ENCODE data around the gene CAMK1D. TPM values are rescaled to one million over a fixed set of nuclear protein-coding genes. Genes with fewer than 3 reads are reported as not detected.

The CAMK1D gene
- total RNA-seq, 1 donor from 2014 or later, result 12.8 TPM

- TF ChIP-seq POLR2A (IDR thresholded peaks at IDR 0.05) (no peak), POLR2AphosphoS5 (IDR thresholded peaks at IDR 0.05; ENCODE audit: insufficient read depth in 1 of 2, low read depth in 1 of 2) (no peak), CTCF (IDR thresholded peaks at IDR 0.05) (no peak)
- Histone ChIP-seq H3K27me3 (no peaks in the 10 kb centered on the region), H3K27ac (no peak overlapping the region), H3K36me3 (no peaks in the 10 kb centered on the region), H3K4me1 (peaks cover 10% of the 10 kb centered on the region), H3K9me3 (no peaks in the 10 kb centered on the region), H3K4me3 (no peak overlapping the region)
- intact Hi-C loops (cut with DNase I), result no loop called here
- no peak for DNase-seq (ENCODE audit: extremely low spot score in 2 of 2)
Measured at GRCh38 chr10:12382157-12382548, 32.8 kb downstream of the CAMK1D start.

- Histone ChIP-seq H3K27me3 (no peaks in the 10 kb centered on the region), H3K36me3 (no peaks in the 10 kb centered on the region), H3K4me3 (no peak overlapping the region), H3K9me3 (no peaks in the 10 kb centered on the region), H3K4me1 (peaks cover 10% of the 10 kb centered on the region), H3K27ac (no peak overlapping the region)
- intact Hi-C loops (cut with DNase I), result no loop called here
- TF ChIP-seq POLR2A (IDR thresholded peaks at IDR 0.05), result no peak
- no peak for TF ChIP-seq CTCF (IDR thresholded peaks at IDR 0.05)
- no peak for TF ChIP-seq POLR2AphosphoS5 (IDR thresholded peaks at IDR 0.05; ENCODE audit: insufficient read depth in 1 of 2, low read depth in 1 of 2)
- DNase-seq (ENCODE audit: extremely low spot score in 2 of 2), result no peak
Measured at GRCh38 chr10:12382956-12383531, 33.7 kb downstream of the CAMK1D start.

- H3K27ac ChIP-seq, result no peak overlapping the region
- TF ChIP-seq CTCF (IDR thresholded peaks at IDR 0.05) (no peak), POLR2A (IDR thresholded peaks at IDR 0.05) (no peak), POLR2AphosphoS5 (IDR thresholded peaks at IDR 0.05; ENCODE audit: insufficient read depth in 1 of 2, low read depth in 1 of 2) (no peak)
- intact Hi-C loops (cut with DNase I), result no loop called here
- no peaks in the 10 kb centered on the region for H3K9me3 ChIP-seq
- no peaks in the 10 kb centered on the region for H3K36me3 ChIP-seq
- DNase-seq (ENCODE audit: extremely low spot score in 2 of 2), result no peak
- H3K4me3 ChIP-seq, result no peak overlapping the region
- H3K27me3 ChIP-seq, result no peaks in the 10 kb centered on the region
- H3K4me1 ChIP-seq, result peaks cover 18% of the 10 kb centered on the region
Measured at GRCh38 chr10:12384906-12385305, 35.6 kb downstream of the CAMK1D start.

- H3K27me3 ChIP-seq, result no peaks in the 10 kb centered on the region
- intact Hi-C loops (cut with DNase I), result no loop called here
- H3K27ac ChIP-seq, result no peak overlapping the region
- TF ChIP-seq POLR2AphosphoS5 (IDR thresholded peaks at IDR 0.05; ENCODE audit: insufficient read depth in 1 of 2, low read depth in 1 of 2) (no peak), POLR2A (IDR thresholded peaks at IDR 0.05) (no peak), CTCF (IDR thresholded peaks at IDR 0.05) (no peak)
- no peak overlapping the region for H3K4me3 ChIP-seq
- DNase-seq (ENCODE audit: extremely low spot score in 2 of 2), result no peak
- H3K9me3 ChIP-seq, result no peaks in the 10 kb centered on the region
- no peaks in the 10 kb centered on the region for H3K36me3 ChIP-seq
- H3K4me1 ChIP-seq, result peaks cover 36% of the 10 kb centered on the region
Measured at GRCh38 chr10:12387561-12388210, 38.3 kb downstream of the CAMK1D start.

- Histone ChIP-seq H3K27me3 (no peaks in the 10 kb centered on the region), H3K4me1 (peaks cover 36% of the 10 kb centered on the region), H3K4me3 (no peak overlapping the region), H3K9me3 (no peaks in the 10 kb centered on the region), H3K36me3 (no peaks in the 10 kb centered on the region), H3K27ac (no peak overlapping the region)
- intact Hi-C loops (cut with DNase I), result no loop called here
- TF ChIP-seq POLR2A (IDR thresholded peaks at IDR 0.05) (no peak), POLR2AphosphoS5 (IDR thresholded peaks at IDR 0.05; ENCODE audit: insufficient read depth in 1 of 2, low read depth in 1 of 2) (no peak), CTCF (IDR thresholded peaks at IDR 0.05) (no peak)
- no peak for DNase-seq (ENCODE audit: extremely low spot score in 2 of 2)
Measured at GRCh38 chr10:12388671-12389070, 39.3 kb downstream of the CAMK1D start.
